Inferior parietal cortex (tissue), 1 donor: ENCODE data around the gene RALGDS.
A peak's percentile ranks its signal among the peaks of the same experiment; 100 is the strongest.

ENCODE experiments used
- DNase-seq: peaks from one replicate; pipeline ENCODE4 v3.0.0-alpha.2; 2016; ENCODE audit errors: extremely low spot score

Gene RALGDS

GRCh38 chr9:133151601-133152525, 30.8 kb upstream of the RALGDS start:
- no peak for DNase-seq

DNA sequence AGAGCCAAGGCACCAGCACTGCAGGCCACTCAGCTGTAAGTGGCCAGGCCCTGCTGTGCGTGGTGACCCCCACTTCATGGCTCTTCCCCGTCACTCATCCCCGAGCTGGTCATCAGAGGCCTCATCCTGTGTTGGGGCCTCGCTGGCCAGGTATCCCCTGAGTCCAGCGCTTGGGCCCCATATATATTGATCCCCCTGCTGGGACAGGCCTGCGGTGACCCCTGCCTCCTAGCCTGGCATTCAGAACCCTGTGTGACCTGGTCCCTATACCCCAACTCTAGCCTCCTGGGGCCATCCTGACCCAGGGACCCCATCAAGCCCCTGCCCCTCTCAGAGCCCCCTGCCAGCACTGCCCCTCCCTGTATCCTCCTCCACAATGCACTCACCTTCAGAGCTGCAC, 30.0 kb upstream of the RALGDS start:
- DNase-seq: no peak

DNA sequence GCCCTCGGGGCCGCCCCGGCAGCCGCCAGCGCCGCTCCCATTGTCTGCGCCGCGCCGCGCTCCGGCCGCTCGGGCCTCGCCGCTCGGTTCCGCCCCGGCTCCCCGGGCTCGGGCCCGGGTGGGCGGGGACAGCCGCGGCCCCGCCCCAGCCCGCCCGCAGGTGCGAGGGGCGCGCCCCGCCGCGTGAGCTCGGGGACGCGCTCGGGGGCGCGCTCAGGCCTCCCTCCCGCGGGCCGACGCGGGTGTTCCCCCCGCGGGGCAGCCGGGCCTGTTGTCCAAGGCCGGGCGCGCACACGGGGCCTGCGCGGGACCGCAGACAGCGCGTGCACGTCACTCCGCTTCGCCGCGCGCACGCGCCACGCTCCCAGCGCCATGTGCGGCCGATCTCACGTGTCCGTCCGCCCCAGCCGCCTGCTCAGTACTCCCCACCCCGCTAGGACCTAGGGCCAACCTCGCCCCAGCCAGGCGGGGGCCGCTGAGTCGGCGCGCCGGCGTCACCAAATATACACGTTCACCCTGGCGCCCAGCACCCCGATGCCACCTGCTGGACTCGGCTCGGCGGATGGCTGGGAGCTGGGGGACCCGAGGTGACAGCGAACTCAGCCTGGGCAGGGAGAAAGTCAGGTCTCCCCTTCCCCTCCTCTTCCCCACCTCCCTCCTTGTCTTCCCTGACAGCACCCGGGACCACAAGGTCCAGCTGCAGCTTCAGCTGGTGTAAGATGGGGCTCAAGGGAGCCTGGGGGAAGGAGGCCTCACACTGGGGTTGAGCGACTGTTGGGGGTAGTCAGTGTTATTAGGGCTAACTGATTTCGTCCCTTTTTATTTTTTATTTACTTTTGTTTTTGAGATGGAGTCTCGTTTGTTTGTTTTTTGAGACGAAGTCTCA, 28.3 kb upstream of the RALGDS start:
- DNase-seq: peak; percentile 86

DNA sequence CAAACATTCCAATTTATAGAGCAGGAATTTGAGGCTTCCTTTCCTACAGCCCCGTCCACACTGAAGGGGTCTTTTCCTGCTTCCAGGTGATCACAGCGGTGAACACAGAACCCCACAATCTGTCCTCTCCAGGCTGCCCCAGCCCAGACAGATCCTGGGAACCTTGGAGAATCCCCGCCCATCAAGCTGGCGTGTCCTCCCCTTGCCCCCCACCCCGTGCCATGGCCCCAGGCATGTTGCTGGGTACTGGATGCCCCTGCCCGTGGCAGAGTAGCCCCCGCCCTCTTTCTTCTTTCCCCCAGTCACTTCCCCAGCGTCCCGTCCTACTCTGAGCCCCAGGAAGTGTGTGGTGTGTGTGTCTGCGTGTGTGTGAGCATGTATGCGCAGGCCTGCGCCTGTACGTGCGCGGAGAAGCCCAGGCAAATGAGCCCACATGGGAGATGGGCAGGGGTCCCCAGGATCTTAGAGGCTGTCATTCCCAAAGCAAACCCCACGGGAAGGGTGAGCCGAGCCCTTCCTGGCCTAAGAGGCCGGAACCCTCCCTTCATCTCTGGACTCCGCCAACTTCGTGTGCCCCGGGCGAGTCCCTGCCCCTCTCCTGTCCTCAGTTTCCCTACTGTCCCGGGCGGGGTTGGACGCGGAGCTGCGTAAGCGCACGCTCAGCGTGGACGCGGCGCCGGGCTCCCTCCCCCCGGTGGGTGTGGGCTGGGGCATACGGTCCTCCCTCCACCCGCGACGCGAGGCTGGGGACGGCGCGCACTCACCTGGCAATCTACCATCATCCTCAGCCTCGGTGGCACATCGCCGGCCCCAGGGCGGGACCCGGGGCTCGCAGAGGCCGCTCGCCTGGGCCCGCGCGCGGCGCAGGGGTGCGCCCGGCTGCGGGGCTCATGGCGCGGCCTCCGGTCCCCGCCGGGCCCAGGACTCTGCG, 27.4 kb upstream of the RALGDS start:
- DNase-seq: no peak

GRCh38 chr9:133147412-133148198, 26.6 kb upstream of the RALGDS start:
- peak; percentile 81 for DNase-seq

- no peak for DNase-seq
Measured at GRCh38 chr9:133146746-133147411, 25.8 kb upstream of the RALGDS start.

GRCh38 chr9:133144904-133145851, 24.1 kb upstream of the RALGDS start:
- no peak for DNase-seq

GRCh38 chr9:133144142-133144903, 23.3 kb upstream of the RALGDS start:
- DNase-seq: no peak

DNA sequence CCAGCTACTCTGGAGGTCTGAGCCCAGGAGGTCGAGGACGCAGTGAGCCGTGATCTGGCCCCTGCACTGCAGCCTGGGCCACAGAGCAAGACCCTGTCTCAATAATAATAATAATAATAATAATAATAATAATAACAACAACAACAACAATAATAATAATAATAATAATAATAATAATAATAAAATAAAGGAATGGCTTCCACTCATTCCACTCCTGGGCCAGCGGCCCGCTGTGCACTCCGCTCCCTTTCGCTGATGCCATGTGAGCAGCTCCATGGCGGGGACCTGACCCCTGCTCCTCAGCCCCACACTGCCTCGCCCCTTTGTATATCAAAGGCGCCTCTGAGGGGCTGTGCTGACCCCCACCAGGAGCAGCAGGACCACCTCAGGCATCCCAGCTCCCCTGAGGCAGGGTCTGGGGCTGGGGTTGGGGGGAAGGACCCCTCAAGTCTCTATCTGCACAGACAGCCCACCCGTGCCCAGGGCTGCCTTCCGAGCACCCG, 22.6 kb upstream of the RALGDS start:
- no peak for DNase-seq

DNA sequence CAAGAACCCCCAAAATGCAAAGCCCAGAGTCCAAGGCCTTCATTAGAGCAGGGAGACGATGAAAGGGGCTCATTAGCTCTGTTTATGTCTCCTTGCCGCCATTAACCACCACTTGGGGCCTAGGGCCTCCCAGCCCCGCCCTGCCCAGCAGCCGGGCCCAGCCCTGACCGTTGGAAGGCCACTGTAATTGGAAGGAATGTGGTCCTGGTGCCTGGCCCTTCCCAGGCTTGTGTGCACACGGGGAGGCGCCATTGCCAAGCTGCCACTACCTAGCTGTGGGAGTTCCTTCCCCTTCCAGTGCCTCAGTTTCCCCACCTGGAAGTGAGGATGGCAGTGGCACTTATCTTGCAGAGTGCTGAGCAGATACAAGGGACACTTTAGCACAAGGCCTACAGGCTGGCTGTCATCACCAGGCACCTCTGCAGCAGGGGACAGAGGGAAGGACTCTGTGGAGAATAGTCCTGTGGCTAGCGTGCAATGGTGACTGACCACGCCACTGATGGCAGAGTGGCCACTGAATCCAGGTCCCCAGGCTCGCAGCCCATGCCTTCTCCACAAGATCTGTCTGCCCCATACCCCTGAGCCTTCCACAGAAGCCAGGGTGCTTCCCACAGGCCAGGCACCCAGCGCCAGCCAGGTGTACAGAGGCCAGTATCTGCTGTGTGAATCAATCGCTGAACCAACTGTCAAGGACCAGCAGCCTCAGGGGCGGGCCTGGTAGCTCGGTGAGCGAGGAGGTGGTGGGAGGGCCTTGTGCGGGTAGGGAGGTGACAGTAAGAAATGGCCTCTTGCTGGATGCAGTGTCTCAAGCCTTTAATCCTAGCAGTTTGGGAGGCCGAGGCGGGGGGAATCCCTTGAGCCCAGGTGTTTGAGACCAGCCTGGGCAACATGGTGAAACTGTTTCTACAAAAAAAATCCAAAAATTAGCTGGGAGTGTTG, 21.9 kb upstream of the RALGDS start:
- DNase-seq: no peak

- no peak for DNase-seq
Measured at GRCh38 chr9:133141833-133142595, 21.0 kb upstream of the RALGDS start.

GRCh38 chr9:133140606-133141005, 19.6 kb upstream of the RALGDS start:
- no peak for DNase-seq

DNA sequence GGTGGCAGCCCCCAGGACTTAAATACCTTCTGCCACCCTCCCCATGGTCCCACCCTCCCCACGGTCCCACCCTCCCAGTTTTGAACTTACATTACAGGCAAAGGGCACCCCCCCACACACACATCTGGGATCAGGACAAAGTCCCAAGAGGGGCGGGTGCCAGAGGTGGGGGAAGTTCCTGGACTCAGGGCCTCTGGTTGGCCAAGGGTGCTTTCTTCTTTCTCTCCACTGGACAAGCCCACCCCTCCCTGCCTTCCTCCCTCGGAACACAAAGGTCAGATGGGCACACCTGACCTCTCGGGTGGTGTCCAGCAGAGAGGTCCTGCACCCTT, 19.1 kb upstream of the RALGDS start:
- DNase-seq: no peak

GRCh38 chr9:133139246-133140173, 18.5 kb upstream of the RALGDS start:
- no peak for DNase-seq
